ENCODE data around the gene NSUN2.

GRCh38 chr5:6616632-6617031 lies 16.2 kb downstream of the NSUN2 start:
- TF ChIP-seq CTCF (IDR thresholded peaks at IDR 0.05; ENCODE audit: low read depth, low read length) (no peak), EZH2phosphoT487 (IDR thresholded peaks at IDR 0.05; ENCODE audit: low read depth) (no peak)

Measured in OCI-LY3 (cell line).